WTC11 (cell line): ENCODE data around the gene LMO3. TPM values are rescaled to one million over a fixed set of nuclear protein-coding genes. Genes with fewer than 3 reads are reported as not detected.

ENCODE experiments used
- ATAC-seq: fragments of 200-7000 bp; cut with Tn5 transposase; 2 replicates; pipeline ENCODE4 v1.10.0; 2021; ENCODE audit warnings: mild to moderate bottlenecking, moderate library complexity
- CTCF ChIA-PET: fragments of 300-600 bp; sonication (Branson Sonifier 250); formaldehyde crosslinking; loops from one replicate; lab custom pipeline; 2021; ENCODE audit warnings: antibody characterized with exemption; lab: Charles Lee
- POLR2A ChIA-PET: fragments of 350-600 bp; sonication (Branson Sonifier 250); formaldehyde crosslinking; loops from one replicate; lab custom pipeline; 2021; ENCODE audit warnings: antibody characterized with exemption; lab: Charles Lee
- DNase-seq: peaks from one replicate; pipeline ENCODE4 v3.0.0; 2021; ENCODE audit warnings: low spot score
- H3K27ac Mint-ChIP-seq: 2 replicates; pipeline ENCODE4 v1.8.0; 2021; ENCODE audit warnings: mixed read lengths
- H3K27me3 Mint-ChIP-seq: 2 replicates; pipeline ENCODE4 v1.8.0; 2021; ENCODE audit warnings: low read depth, mild to moderate bottlenecking, moderate library complexity, mixed read lengths
- H3K36me3 Mint-ChIP-seq: 2 replicates; pipeline ENCODE4 v1.8.0; 2021; ENCODE audit warnings: mixed read lengths
- H3K4me1 Mint-ChIP-seq: 2 replicates; pipeline ENCODE4 v1.8.0; 2022; ENCODE audit warnings: mixed read lengths
- H3K4me3 Mint-ChIP-seq: 2 replicates; pipeline ENCODE4 v1.8.0; 2021; ENCODE audit warnings: mild to moderate bottlenecking, moderate library complexity, mixed read lengths
- H3K9me3 Mint-ChIP-seq: 2 replicates; pipeline ENCODE4 v1.8.0; 2021; ENCODE audit warnings: mixed read lengths
- ARID4B ChIP-seq: sonication (generic); formaldehyde crosslinking; IDR thresholded peaks from 2 replicates; pipeline ENCODE4 v1.8.0; 2023; ENCODE audit warnings: missing genetic modification reagents, mild to moderate bottlenecking, borderline replicate concordance
- ATF1 ChIP-seq: sonication (generic); formaldehyde crosslinking; IDR thresholded peaks from 2 replicates; pipeline ENCODE4 v1.8.1; 2023; ENCODE audit warnings: mild to moderate bottlenecking, moderate library complexity, missing genetic modification reagents
- CTCF ChIP-seq: fragments of 200-600 bp; IDR thresholded peaks from 2 replicates; pipeline ENCODE4 v1.8.0; 2022; ENCODE audit warnings: antibody characterized with exemption
- E2F5 ChIP-seq: sonication (generic); formaldehyde crosslinking; IDR thresholded peaks from 2 replicates; pipeline ENCODE4 v1.8.1; 2022; ENCODE audit warnings: mild to moderate bottlenecking, moderate library complexity, missing genetic modification reagents
- ERG ChIP-seq: fragments of 250-450 bp; sonication (Bioruptor Pico); IDR thresholded peaks from 2 replicates; pipeline ENCODE4 v1.8.0; 2021; ENCODE audit warnings: mild to moderate bottlenecking
- ETV6 ChIP-seq: sonication (generic); formaldehyde crosslinking; IDR thresholded peaks from 2 replicates; pipeline ENCODE4 v1.8.1; 2022; ENCODE audit warnings: mild to moderate bottlenecking, missing genetic modification reagents
- GTF2I ChIP-seq: fragments of 250-450 bp; sonication (Bioruptor Pico); conservative IDR thresholded peaks from 2 replicates; pipeline ENCODE4 v1.4.0; 2021; ENCODE audit warnings: mild to moderate bottlenecking
- HMGXB4 ChIP-seq: sonication (generic); formaldehyde crosslinking; IDR thresholded peaks from 2 replicates; pipeline ENCODE4 v1.8.1; 2023; ENCODE audit warnings: mild to moderate bottlenecking, moderate library complexity, missing genetic modification reagents
- IRF1 ChIP-seq: sonication (generic); formaldehyde crosslinking; IDR thresholded peaks from 2 replicates; pipeline ENCODE4 v1.8.0; 2023; ENCODE audit warnings: missing genetic modification reagents
- JAZF1 ChIP-seq: fragments of 250-450 bp; sonication (Bioruptor Pico); IDR thresholded peaks from 2 replicates; pipeline ENCODE4 v1.9.0; 2021; ENCODE audit warnings: moderate library complexity, mild to moderate bottlenecking, inconsistent platforms
- JUN ChIP-seq: sonication (generic); formaldehyde crosslinking; IDR thresholded peaks from 2 replicates; pipeline ENCODE4 v1.8.0; 2023; ENCODE audit warnings: mild to moderate bottlenecking, missing genetic modification reagents
- MAX ChIP-seq: sonication (generic); formaldehyde crosslinking; IDR thresholded peaks from 2 replicates; pipeline ENCODE4 v1.8.0; 2022; ENCODE audit warnings: mild to moderate bottlenecking, missing genetic modification reagents
- NFE2L1 ChIP-seq: sonication (generic); formaldehyde crosslinking; IDR thresholded peaks from 2 replicates; pipeline ENCODE4 v1.8.1; 2023; ENCODE audit warnings: missing genetic modification reagents
- SMAD3 ChIP-seq: sonication (generic); formaldehyde crosslinking; IDR thresholded peaks from 2 replicates; pipeline ENCODE4 v1.8.0; 2022; ENCODE audit warnings: missing genetic modification reagents, mild to moderate bottlenecking, borderline replicate concordance
- SMAD4 ChIP-seq: sonication (generic); formaldehyde crosslinking; IDR thresholded peaks from 2 replicates; pipeline ENCODE4 v1.8.0; 2022; ENCODE audit warnings: mild to moderate bottlenecking, missing genetic modification reagents
- SP1 ChIP-seq: sonication (generic); formaldehyde crosslinking; conservative IDR thresholded peaks from 2 replicates; pipeline ENCODE4 v1.8.1; 2022; ENCODE audit warnings: missing genetic modification reagents
- TEAD1 ChIP-seq: sonication (generic); formaldehyde crosslinking; IDR thresholded peaks from 2 replicates; pipeline ENCODE4 v1.8.0; 2022; ENCODE audit warnings: mild to moderate bottlenecking, missing genetic modification reagents
- TEAD4 ChIP-seq: sonication (generic); formaldehyde crosslinking; IDR thresholded peaks from 2 replicates; pipeline ENCODE4 v1.8.0; 2022; ENCODE audit warnings: mild to moderate bottlenecking, missing genetic modification reagents
- TP53 ChIP-seq: sonication (generic); formaldehyde crosslinking; IDR thresholded peaks from 2 replicates; pipeline ENCODE4 v1.8.1; 2023; ENCODE audit warnings: mild to moderate bottlenecking, missing genetic modification reagents
- ZBTB43 ChIP-seq: sonication (generic); formaldehyde crosslinking; IDR thresholded peaks from 2 replicates; pipeline ENCODE4 v1.8.1; 2023; ENCODE audit warnings: mild to moderate bottlenecking, missing genetic modification reagents
- ZMAT4 ChIP-seq: fragments of 250-450 bp; sonication (Bioruptor Pico); IDR thresholded peaks from 2 replicates; pipeline ENCODE4 v1.9.0; 2021; ENCODE audit warnings: mild to moderate bottlenecking
- ZSCAN18 ChIP-seq: fragments of 250-450 bp; sonication (Bioruptor Pico); IDR thresholded peaks from 2 replicates; pipeline ENCODE4 v2.1.2; 2022; ENCODE audit warnings: mild to moderate bottlenecking, moderate library complexity
- total RNA-seq: library from RNA; stranded (reverse); gene quantifications from 3 replicates; pipeline ENCODE4 v1.2.3, GENCODE V29; 2021

Gene LMO3
- total RNA-seq, 1 experiment from 2014 or later, result 29.8 TPM

GRCh38 chr12:16504200-16504599, 101.8 kb downstream of the LMO3 start:
- no peaks in the 10 kb centered on the region for H3K36me3 Mint-ChIP-seq
- POLR2A ChIA-PET, result no interaction called here
- CTCF ChIA-PET, result interaction anchor here (1.2 kb wide), 1 partner anchor 12 kb away, joined by 4 read pairs; no protein-coding TSS in a partner anchor
- H3K9me3 Mint-ChIP-seq, result peaks cover 9% of the 10 kb centered on the region
- ATAC-seq (no peak), DNase-seq (no peak)
- no peak for TF ChIP-seq TEAD1 (CRISPR knock-in tag)
- no peak for TF ChIP-seq CTCF
- TF ChIP-seq ZMAT4 (CRISPR knock-in tag), result no peak
- no peak for TF ChIP-seq SMAD4 (CRISPR knock-in tag)
- TF ChIP-seq ATF1 (CRISPR knock-in tag), result no peak
- no peak for TF ChIP-seq TP53
- TF ChIP-seq ZBTB43 (CRISPR knock-in tag), result no peak
- no peak for TF ChIP-seq IRF1
- TF ChIP-seq SMAD3 (CRISPR knock-in tag), result no peak
- TF ChIP-seq, all 79 proteins: peak for 0
- Mint-ChIP-seq H3K27me3 (no peaks in the 10 kb centered on the region), H3K4me3 (no peak overlapping the region), H3K27ac (peak overlapping the region; percentile 47), H3K4me1 (peaks cover 34% of the 10 kb centered on the region)

- peaks cover 36% of the 10 kb centered on the region for H3K4me1 Mint-ChIP-seq
- H3K9me3 Mint-ChIP-seq, result no peaks in the 10 kb centered on the region
- H3K27ac Mint-ChIP-seq, result no peak overlapping the region
- CTCF ChIA-PET, result interaction anchor here (0.5 to 2.1 kb wide), 2 partner anchors 27 to 186 kb away, joined by 3 to 6 read pairs; no protein-coding TSS in a partner anchor
- DNase-seq, result no peak
- POLR2A ChIA-PET, result no interaction called here
- H3K4me3 Mint-ChIP-seq, result no peak overlapping the region
- H3K36me3 Mint-ChIP-seq, result no peaks in the 10 kb centered on the region
- ATAC-seq, result no peak
- no peaks in the 10 kb centered on the region for H3K27me3 Mint-ChIP-seq
- no peak for TF ChIP-seq TEAD4 (CRISPR knock-in tag)
- no peak for TF ChIP-seq JUN (CRISPR knock-in tag)
- no peak for TF ChIP-seq ERG
- no peak for TF ChIP-seq E2F5
- TF ChIP-seq ARID4B (CRISPR knock-in tag), result no peak
- TF ChIP-seq ZSCAN18 (CRISPR knock-in tag), result no peak
- TF ChIP-seq MAX (CRISPR knock-in tag), result no peak
- TF ChIP-seq ETV6, result no peak
- no peak for TF ChIP-seq TP53
- no peak for TF ChIP-seq HMGXB4 (CRISPR knock-in tag)
- TF ChIP-seq GTF2I (CRISPR knock-in tag), result no peak
- no peak for TF ChIP-seq JAZF1
- no peak for TF ChIP-seq SP1 (CRISPR knock-in tag)
- TF ChIP-seq NFE2L1 (CRISPR knock-in tag), result no peak
These were observed 106.4 kb downstream of the LMO3 start for GRCh38 chr12:16499611-16500010.
